GM12891 (cell line): ENCODE data around the gene PRX.

Experiments used
- POLR2A ChIP-seq: IDR thresholded peaks from 2 replicates; pipeline ENCODE4 v1.6.1; 2011; ENCODE audit warnings: low read depth, low read length, control low read depth
- POLR2AphosphoS5 ChIP-seq: IDR thresholded peaks from 2 replicates; pipeline ENCODE4 v1.6.1; 2011; ENCODE audit warnings: low read depth, low read length, control low read depth

- no peak for TF ChIP-seq POLR2AphosphoS5
- no peak for TF ChIP-seq POLR2A
These were observed 9.8 kb upstream of the PRX start for GRCh38 chr19:40422748-40423566.
